NCI-H69 (cell line): ENCODE data around the gene PGM5.

ENCODE experiments used
- DNase-seq: peaks from one replicate; lab custom pipeline; 2025; lab: John Stamatoyannopoulos, UW

PGM5 gene

DNA sequence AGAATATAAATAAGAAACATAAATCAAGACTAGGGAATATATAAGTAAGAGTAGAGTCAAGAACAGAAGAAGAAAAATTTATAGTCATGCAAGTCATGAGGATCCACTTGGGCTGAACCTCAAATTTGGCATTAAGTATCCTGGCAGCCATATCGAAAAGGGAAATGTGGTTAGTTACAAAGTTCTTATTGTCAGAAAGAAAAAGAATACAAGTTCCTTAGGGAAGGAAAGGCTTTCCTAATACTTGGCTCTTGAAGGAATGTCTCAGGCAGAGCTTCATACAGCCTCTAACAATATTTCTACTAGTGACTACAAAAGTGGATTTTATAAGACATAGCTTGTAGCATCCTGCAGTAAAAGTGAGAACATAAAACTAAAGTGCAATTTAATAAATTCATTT is 138.8 kb downstream of the PGM5 start:
- DNase-seq, result no peak

DNA sequence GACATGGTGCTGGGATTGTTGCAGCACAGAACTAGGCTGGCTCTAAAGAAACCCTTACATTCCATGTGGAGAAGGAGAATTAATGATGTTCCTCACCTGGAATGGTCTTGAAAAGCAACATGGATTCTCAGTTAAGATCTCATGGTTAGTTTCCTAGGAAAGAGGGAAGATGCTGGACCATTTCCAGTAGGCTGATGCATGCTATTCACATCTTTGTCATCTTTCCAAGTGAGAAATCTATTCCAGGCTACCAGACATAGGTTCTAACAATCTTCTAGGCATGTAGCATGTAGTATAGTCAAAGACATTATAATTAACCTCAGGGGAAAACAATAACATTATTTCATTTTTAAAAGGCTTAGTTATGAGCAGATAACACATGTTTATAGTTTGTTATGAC is 139.9 kb downstream of the PGM5 start:
- DNase-seq, result no peak

GRCh38 chr9:68497629-68498028 is 141.2 kb downstream of the PGM5 start:
- DNase-seq, result no peak

GRCh38 chr9:68498816-68499215 is 142.4 kb downstream of the PGM5 start:
- DNase-seq, result no peak

DNA sequence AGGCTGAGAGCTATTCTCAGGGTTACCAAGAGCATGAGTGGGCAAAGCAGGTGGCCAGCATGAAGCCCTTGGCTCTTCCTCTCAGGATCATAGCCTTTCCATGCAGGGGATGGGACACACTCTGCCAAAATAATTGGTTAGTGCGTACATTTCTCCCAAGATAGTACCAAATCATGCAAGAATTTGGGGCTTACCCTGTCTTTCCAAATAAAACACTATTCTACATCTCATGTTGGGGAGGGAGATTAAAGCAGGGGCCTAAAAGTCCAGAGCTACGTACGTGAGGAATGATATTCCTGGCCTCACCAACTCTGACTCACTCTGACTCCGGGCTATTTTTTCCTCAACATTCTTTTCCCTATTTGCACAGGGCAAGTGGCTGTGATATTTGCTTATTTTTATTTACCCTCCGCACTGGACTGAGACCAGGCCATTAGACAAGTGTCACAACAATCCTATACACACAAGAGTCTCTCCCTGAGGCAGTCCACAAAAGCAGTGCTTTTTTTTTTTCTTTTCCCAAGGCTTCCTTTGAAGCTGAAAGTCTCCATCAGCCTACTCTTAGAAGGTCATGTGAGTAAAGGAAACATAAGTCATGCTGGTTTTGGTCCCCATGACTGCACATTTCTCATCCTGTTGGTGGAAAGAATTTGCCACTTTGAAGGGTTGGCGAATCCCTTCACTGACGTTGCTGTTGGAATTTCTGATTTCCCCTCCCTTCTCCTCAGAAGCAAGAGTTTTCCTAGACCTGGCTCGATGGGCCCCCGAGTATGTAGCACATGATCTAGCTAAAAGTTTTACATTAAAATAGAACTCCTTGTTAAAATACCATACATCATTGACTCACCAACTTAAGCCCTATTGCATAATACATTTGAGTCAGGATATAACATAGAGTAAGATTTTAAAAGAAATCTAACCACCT is 144.3 kb downstream of the PGM5 start:
- DNase-seq, result peak; percentile 43

DNA sequence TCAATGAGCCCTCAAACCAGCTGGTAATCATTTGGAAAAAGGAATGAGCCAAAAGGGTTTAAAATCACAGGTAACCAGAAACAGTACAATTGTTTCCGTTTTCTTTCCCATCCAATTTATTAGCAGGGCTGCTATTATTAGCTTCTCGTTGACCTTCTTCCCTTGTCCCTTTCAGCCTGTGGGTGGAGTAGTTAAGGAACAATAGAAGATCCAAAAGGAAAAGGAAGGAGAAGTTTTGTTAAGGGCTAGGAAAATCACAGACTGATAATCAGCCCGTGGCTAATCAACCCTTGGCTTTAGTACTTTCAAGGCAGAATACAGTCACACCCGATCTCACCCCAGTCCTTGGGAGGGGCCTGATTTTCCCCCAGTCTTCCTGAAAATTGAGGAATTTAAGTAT is 145.9 kb downstream of the PGM5 start:
- DNase-seq, result no peak

DNA sequence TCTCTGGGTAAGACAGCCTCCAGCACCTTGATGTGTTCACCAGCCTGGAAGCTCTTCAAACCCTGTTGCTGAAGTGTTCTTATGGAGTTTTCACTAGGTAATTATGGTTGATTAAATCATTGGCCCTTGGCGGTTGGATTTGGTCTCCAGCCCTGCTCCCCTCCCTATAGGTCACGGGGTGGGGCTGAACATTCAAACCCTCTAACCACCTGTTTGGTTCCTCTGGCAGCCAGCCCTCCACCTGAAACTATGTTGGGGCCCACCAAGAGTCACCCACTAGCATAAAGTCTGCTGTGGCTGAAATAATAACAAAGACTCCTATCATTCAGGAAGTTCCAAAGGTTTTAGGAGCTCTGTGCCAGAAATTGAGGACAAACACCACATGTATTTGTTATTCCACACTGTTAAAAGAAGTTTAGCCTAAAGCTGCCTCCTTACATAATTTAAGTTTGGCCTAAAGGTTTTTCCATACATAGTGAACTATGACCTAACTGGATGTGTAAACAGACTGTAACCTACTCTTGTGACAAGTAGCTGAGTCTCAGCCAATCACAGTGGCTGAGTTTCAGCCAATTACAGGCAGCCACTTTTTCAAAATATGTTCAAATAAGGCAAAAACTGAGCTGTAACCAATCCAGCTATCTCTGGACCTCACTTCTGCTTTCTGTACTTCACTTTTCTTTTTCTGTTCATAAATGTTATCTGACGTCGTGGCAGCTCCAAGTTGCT is 149.4 kb downstream of the PGM5 start:
- DNase-seq, result no peak

DNA sequence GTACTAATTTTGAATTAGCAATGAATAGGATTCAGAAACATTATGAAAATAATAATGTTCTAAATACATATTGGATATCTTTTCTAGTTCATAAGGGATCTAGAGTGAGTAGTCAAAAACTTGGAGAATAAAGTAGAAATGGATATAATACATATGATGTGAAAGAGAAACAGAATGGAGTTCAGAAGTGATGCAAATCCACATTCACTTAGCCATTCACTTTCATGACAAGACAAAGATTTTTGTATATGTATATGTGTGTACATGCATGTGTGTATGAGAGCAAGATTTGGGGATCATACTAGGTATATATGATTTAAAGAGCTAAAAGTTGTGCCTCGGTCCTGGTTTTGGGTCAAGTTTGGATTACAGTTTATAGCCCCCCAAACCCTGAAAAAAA is 150.1 kb downstream of the PGM5 start:
- DNase-seq, result no peak

GRCh38 chr9:68507130-68507805 is 150.9 kb downstream of the PGM5 start:
- peak; percentile 12 for DNase-seq

DNA sequence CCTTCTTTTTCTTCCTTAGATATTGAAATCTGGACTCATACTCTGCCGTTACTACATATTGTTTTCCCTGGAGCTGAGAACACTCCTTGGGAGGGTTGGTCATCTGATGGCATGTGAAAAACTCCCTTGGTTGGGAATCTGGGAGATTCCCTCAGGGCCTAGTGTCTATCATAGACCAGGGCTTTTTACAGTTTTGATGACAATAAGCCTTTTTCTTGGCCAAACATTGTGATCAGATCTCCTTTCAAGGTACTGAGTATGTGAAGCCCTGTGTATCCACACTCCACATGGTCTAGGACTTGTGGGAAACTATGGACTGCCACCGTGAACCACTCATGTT is 151.4 kb downstream of the PGM5 start:
- no peak for DNase-seq

DNA sequence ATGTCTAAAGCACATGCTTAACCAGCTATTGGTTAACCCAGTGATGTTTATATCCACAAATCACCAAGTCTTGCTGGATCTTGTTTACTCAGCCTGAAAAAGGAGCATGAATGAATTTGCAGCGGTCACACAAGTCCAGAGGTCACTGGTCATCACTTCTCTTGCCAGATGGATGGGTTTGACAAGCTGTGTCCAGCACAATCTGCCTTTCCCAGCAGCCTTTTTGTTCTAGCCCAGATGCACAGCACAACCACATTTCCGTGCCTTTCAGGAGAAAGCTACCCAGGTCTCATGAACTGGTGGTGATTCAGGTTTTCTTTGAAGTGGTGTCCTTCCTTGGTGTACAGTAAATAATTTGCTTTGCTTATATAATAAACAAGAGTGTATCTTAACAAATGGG is 152.1 kb downstream of the PGM5 start:
- no peak for DNase-seq

GRCh38 chr9:68509689-68510088 is 153.3 kb downstream of the PGM5 start:
- DNase-seq, result no peak

- DNase-seq, result no peak
These were observed 157.0 kb downstream of the PGM5 start for GRCh38 chr9:68513385-68513784.

DNA sequence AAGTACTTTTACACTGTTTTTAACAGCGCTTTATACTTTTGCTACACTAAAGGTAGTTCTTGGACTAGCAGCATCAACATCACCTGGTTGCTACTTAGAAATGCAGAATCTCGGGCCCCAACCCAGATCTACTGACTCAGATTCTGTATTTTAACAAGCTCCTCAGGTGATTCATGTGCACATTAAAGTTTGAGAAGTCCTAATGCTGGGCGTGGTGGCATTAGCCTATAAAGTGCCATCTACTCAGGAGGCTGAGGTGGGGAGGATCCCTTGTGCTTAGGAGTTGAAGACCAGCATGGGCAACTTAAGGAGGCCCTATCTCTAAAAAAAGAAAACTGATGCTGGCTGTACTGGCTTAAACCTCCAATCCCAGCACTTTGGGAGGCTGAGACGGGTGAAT is 157.6 kb downstream of the PGM5 start:
- DNase-seq, result no peak

GRCh38 chr9:68515326-68516017 is 159.1 kb downstream of the PGM5 start:
- DNase-seq, result no peak

- DNase-seq, result no peak
These were observed 165.7 kb downstream of the PGM5 start for GRCh38 chr9:68522131-68522530.

- no peak for DNase-seq
These were observed 166.5 kb downstream of the PGM5 start for GRCh38 chr9:68522954-68523353.

GRCh38 chr9:68523367-68523936 is 167.0 kb downstream of the PGM5 start:
- DNase-seq, result no peak

GRCh38 chr9:68530618-68531017 is 174.2 kb downstream of the PGM5 start:
- DNase-seq, result peak; percentile 19

GRCh38 chr9:68532131-68532530 is 175.7 kb downstream of the PGM5 start:
- DNase-seq, result no peak

DNA sequence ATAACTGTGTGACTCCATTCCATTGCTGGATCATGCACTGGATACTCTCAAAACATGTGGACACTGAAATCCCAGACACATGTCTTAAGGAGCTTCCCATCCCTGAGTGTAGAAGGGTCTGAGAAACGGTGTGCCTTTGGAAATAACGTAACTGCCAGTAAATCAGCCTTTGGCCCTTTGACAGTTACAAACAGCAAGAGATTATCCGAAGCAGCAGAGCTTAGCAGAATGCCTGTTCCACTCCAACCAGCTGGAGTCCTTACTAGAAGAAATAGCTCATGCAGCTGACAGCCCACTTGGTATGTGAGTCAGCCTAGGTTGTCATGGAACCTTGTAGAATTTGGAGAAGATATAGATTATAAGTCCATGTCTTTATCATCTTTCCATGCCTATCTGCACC is 177.3 kb downstream of the PGM5 start:
- DNase-seq, result no peak
